Testis (tissue), 3 donors: ENCODE measurements around the gene TENT5C. TPM values are rescaled to one million over a fixed set of nuclear protein-coding genes. Genes with fewer than 3 reads are reported as not detected.

Source experiments
- DNase-seq: peaks from one replicate; pipeline ENCODE4 v3.0.0-alpha.2; 2019
- H3K27ac ChIP-seq, 2 donors: fragments of 200-600 bp; sonication (generic); one replicate each; pipeline ENCODE4 v1.5.1; 2019
- H3K27me3 ChIP-seq: fragments of 200-600 bp; sonication (generic); one replicate; pipeline ENCODE4 v1.5.1; 2019
- H3K36me3 ChIP-seq: fragments of 200-600 bp; sonication (generic); one replicate; pipeline ENCODE4 v1.5.1; 2017; ENCODE audit warnings: low read depth; ENCODE audit errors: missing control alignments
- H3K4me1 ChIP-seq: fragments of 200-600 bp; sonication (generic); one replicate; pipeline ENCODE4 v1.5.1; 2019
- H3K4me3 ChIP-seq, 2 donors: fragments of 200-600 bp; sonication (generic); one replicate each; pipeline ENCODE4 v1.5.1; 2017 to 2019
- H3K9me3 ChIP-seq: fragments of 200-600 bp; sonication (generic); one replicate; pipeline ENCODE4 v1.5.1; 2017
- CTCF ChIP-seq, 3 experiments: fragments of 450-650 bp in 2 of 3; fragments of 200-600 bp in 1 of 3; sonication (generic) in 1 of 3; IDR thresholded peaks; one replicate each; pipeline ENCODE4 v1.5.1; 2016 to 2019; ENCODE audit warnings: antibody characterized with exemption in 3 of 3, mild to moderate bottlenecking in 2 of 3, moderate library complexity in 1 of 3
- POLR2A ChIP-seq: fragments of 450-650 bp; IDR thresholded peaks from one replicate; pipeline ENCODE4 v1.6.1; 2017; ENCODE audit warnings: antibody characterized with exemption, mild to moderate bottlenecking, moderate library complexity
- WGBS, 2 donors: methylation state at CpG; one replicate each; pipeline ENCODE4 v1.1.5; 2018; 5-methylcytosine and 5-hydroxymethylcytosine counted together
- intact Hi-C: fragments of 100-400 bp; cut with DNase I; formaldehyde crosslinking; loops from one replicate; pipeline ENCODE4 v1.15.1; 2023; ENCODE audit warnings: low total_unique reads
- polyA plus RNA-seq: library from polyadenylated mRNA; stranded (reverse); fragments of 350-450 nt; fragmentation: Illumina TruSeq; extraction: RNeasy Lipid Tissue Mini Kit (QIAGEN cat#74804); gene quantifications from one replicate; pipeline ENCODE4 v1.2.3, GENCODE V29; 2014; ENCODE audit warnings: low read depth, low replicate concordance; ENCODE audit not compliant: insufficient read depth
- total RNA-seq, 2 donors: library from RNA; depleted of rRNA; stranded (reverse); fragments of >200 nt; gene quantifications; one replicate each; pipeline ENCODE4 v1.2.3, GENCODE V29; 2016

TENT5C gene
- total and polyA plus RNA-seq, 3 donors from 2014 or later = 38.4 to 72.4 (median 67.3) TPM

- Histone ChIP-seq H3K4me1 (no peaks in the 10 kb centered on the region), H3K27me3 (no peaks in the 10 kb centered on the region), H3K27ac (no peak overlapping the region), H3K4me3 (no peak overlapping the region), H3K9me3 (no peaks in the 10 kb centered on the region), H3K36me3 (no peaks in the 10 kb centered on the region)
- intact Hi-C loops = no loop called here
- 93 to 98% methylated on average over 10 of the region's 10 CpGs for WGBS, 2 donors
- DNase-seq = no peak
- TF ChIP-seq POLR2A (no peak), CTCF (IDR thresholded peaks at IDR 0.05) (no peak)
Measured at GRCh38 chr1:117567435-117567834, 38.4 kb upstream of the TENT5C start.

- TF ChIP-seq POLR2A (no peak), CTCF (IDR thresholded peaks at IDR 0.05) (no peak)
- no peak for DNase-seq
Measured at GRCh38 chr1:117567976-117568375, 37.9 kb upstream of the TENT5C start.

GRCh38 chr1:117568999-117569398, 36.8 kb upstream of the TENT5C start:
- no peak overlapping the region for H3K4me3 ChIP-seq

More at GRCh38 chr1:117567976-117568375, 37.9 kb upstream of the TENT5C start:
- H3K4me3 ChIP-seq = no peak overlapping the region
- WGBS, 2 donors = 81 to 95% methylated on average over 3 of the region's 3 CpGs
- intact Hi-C loops = no loop called here
- H3K27ac ChIP-seq = no peak overlapping the region
- H3K27me3 ChIP-seq = no peaks in the 10 kb centered on the region
- H3K4me1 ChIP-seq = no peaks in the 10 kb centered on the region
- H3K36me3 ChIP-seq = no peaks in the 10 kb centered on the region
- H3K9me3 ChIP-seq = no peaks in the 10 kb centered on the region

GRCh38 chr1:117569856-117570255, 36.0 kb upstream of the TENT5C start:
- peaks cover 4% of the 10 kb centered on the region for H3K4me1 ChIP-seq
- H3K36me3 ChIP-seq = no peaks in the 10 kb centered on the region
- H3K9me3 ChIP-seq = no peaks in the 10 kb centered on the region
- DNase-seq = no peak
- TF ChIP-seq POLR2A (no peak), CTCF (IDR thresholded peaks at IDR 0.05) (no peak)
- H3K27me3 ChIP-seq = no peaks in the 10 kb centered on the region
- 34 to 54% methylated on average over 3 of the region's 3 CpGs for WGBS, 2 donors
- intact Hi-C loops = no loop called here
- H3K27ac ChIP-seq = no peak overlapping the region
- no peak overlapping the region for H3K4me3 ChIP-seq

More at GRCh38 chr1:117568999-117569398, 36.8 kb upstream of the TENT5C start:
- Histone ChIP-seq H3K4me1 (peaks cover 4% of the 10 kb centered on the region), H3K9me3 (no peaks in the 10 kb centered on the region), H3K27me3 (no peaks in the 10 kb centered on the region), H3K36me3 (no peaks in the 10 kb centered on the region), H3K27ac (no peak overlapping the region)
- WGBS, 2 donors = 91 to 93% methylated on average over 6 of the region's 6 CpGs
- intact Hi-C loops = no loop called here
- no peak for DNase-seq
- TF ChIP-seq POLR2A (no peak), CTCF (IDR thresholded peaks at IDR 0.05) (no peak)

- WGBS, 2 donors = 79 to 92% methylated on average over 8 of the region's 8 CpGs
- Histone ChIP-seq H3K4me3 (no peak overlapping the region), H3K27ac (no peak overlapping the region), H3K36me3 (no peaks in the 10 kb centered on the region), H3K4me1 (peaks cover 4% of the 10 kb centered on the region), H3K9me3 (no peaks in the 10 kb centered on the region), H3K27me3 (no peaks in the 10 kb centered on the region)
- intact Hi-C loops = no loop called here
- no peak for TF ChIP-seq CTCF (IDR thresholded peaks at IDR 0.05)
- no peak for DNase-seq
Measured at GRCh38 chr1:117570988-117571409, 34.8 kb upstream of the TENT5C start.
